HG02852 (cell line): ENCODE measurements around the gene MAP3K4.
A peak's percentile ranks its signal among the peaks of the same experiment; 100 is the strongest.

Source experiments
- ATAC-seq: cut with Tn5 transposase; IDR thresholded peaks from one replicate; pipeline ENCODE4 v1.9.1; 2021; ENCODE audit warnings: mild to moderate bottlenecking, moderate library complexity; ENCODE audit not compliant: unreplicated experiment

MAP3K4 gene

GRCh38 chr6:160991406-160992060 lies at the start of gene MAP3K4:
MAP3K4 (plus strand) TSS chr6:160991769; CDS start chr6:160991932, 163 bp downstream.
- peak; percentile 75 for ATAC-seq

- no peak for ATAC-seq
Measured at GRCh38 chr6:160943997-160944396, 47.6 kb upstream of the MAP3K4 start.

- ATAC-seq: no peak
Measured at GRCh38 chr6:160945516-160946177, 45.9 kb upstream of the MAP3K4 start.

GRCh38 chr6:160949531-160949930 lies 42.0 kb upstream of the MAP3K4 start:
- ATAC-seq: no peak

GRCh38 chr6:160950507-160950906 lies 41.1 kb upstream of the MAP3K4 start:
- no peak for ATAC-seq

- no peak for ATAC-seq
Measured at GRCh38 chr6:160951187-160952030, 40.2 kb upstream of the MAP3K4 start.

GRCh38 chr6:160952633-160953281 lies 38.8 kb upstream of the MAP3K4 start:
- no peak for ATAC-seq

GRCh38 chr6:160955508-160956295 lies 35.9 kb upstream of the MAP3K4 start:
- no peak for ATAC-seq

- no peak for ATAC-seq
Measured at GRCh38 chr6:160956300-160957035, 35.1 kb upstream of the MAP3K4 start.

- no peak for ATAC-seq
Measured at GRCh38 chr6:160959726-160960435, 31.7 kb upstream of the MAP3K4 start.

- no peak for ATAC-seq
Measured at GRCh38 chr6:160960839-160961238, 30.7 kb upstream of the MAP3K4 start.

GRCh38 chr6:160962835-160963623 lies 28.5 kb upstream of the MAP3K4 start:
- no peak for ATAC-seq

GRCh38 chr6:160963651-160964050 lies 27.9 kb upstream of the MAP3K4 start:
- ATAC-seq: no peak

GRCh38 chr6:160965893-160966292 lies 25.7 kb upstream of the MAP3K4 start:
- ATAC-seq: no peak

GRCh38 chr6:160966493-160967229 lies 24.9 kb upstream of the MAP3K4 start:
- no peak for ATAC-seq

- ATAC-seq: no peak
Measured at GRCh38 chr6:160967351-160967750, 24.2 kb upstream of the MAP3K4 start.

GRCh38 chr6:160967833-160968232 lies 23.7 kb upstream of the MAP3K4 start:
- no peak for ATAC-seq

GRCh38 chr6:160971171-160971570 lies 20.4 kb upstream of the MAP3K4 start:
- no peak for ATAC-seq
